ENCODE results near the gene NEGR1.
A peak's percentile ranks its signal among the peaks of the same experiment; 100 is the strongest.
"Not testable (repeated sequence)": the region's sequence is repeated elsewhere in the genome, so short reads cannot be mapped to it uniquely, and the experiment has no call there.

Gene NEGR1

DNA sequence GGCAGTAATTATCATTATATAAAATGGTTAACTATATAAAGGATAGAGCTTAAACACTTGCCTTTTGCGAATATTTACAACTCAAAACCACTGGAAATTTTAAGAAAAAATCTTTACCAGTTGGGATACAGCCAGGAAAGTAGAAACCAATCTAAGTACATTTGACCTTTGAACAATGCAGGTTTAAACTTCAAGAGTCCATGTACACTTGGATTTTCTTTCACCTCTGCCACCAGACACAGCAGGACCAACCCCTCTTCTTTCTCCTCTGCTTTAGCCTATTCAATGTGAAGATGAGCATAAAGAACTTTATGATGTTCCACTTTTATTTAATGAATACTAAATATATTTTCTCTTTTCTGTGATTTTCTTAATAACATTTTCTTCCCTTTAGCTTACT lies 361.1 kb downstream of the NEGR1 start:
- DNase-seq: no peak

DNA sequence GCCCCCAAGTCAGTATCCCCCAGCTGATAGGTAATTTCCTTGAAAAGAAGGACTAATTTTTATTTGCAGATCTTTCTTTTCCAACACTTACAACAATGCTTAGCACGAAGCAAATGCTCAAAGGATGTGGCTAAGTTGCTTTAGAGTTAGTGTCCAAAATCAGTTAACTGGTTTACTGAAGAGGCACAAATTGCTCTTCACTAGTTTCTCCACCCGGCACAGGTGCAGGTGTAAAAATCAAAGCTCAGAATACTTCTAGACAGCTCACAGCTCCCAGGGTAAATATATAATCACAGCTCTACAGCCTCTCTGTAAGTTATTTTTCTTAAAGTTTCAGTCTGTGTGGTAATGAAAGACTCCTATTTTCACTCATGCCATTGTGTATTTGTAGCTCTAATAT lies 361.8 kb downstream of the NEGR1 start:
- DNase-seq: no peak

DNA sequence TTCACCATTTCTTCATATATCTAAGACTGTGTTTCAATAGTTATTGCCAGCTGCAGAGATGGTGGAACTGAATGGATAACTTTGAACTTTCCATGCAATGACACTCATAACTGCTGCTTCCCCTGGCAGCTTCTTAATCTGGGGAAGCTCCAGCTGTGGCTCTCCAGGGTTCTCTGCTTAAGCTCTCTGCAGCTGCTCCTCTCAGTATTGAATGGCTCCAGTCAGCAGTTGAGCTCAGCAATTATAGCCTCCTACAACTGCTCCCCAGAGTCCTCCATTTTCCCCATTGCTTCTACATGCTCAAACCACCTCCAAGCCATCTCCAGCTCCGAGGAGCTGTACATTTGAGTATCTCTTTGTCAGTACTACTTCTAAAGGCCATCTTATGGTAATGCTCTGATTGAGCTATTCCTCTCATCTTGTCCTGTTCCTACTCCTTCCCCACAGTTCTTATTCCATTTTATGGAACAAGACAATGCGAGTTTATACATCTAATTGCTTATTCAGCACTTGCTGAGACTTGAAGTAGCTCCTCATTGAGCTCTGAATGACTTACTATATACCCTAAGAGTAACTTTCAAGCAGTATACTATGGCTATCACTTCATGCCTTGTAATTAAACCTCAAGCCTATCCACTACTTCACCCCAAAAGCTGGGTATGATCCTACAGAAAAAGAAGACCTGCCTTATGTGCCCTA lies 362.4 kb downstream of the NEGR1 start:
- no peak for DNase-seq

DNA sequence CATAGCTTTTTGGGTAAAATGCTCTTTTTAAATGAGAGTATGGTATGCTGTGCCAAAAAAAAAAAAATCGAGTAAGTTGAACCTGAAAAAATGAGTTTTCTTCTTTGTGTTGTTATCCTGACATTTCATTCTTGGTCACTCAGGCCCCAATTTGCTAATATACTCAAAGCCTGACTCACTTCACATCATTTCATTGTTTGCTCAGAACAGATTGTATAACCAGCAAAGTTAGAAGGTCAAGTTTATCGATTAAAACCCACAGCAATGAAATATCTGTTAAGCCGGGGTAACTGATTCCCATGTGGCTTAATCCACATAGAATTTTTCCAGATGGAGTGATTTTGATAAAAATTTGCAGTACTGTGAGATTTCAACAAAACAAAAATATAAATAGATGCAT lies 363.7 kb downstream of the NEGR1 start:
- DNase-seq: no peak

DNA sequence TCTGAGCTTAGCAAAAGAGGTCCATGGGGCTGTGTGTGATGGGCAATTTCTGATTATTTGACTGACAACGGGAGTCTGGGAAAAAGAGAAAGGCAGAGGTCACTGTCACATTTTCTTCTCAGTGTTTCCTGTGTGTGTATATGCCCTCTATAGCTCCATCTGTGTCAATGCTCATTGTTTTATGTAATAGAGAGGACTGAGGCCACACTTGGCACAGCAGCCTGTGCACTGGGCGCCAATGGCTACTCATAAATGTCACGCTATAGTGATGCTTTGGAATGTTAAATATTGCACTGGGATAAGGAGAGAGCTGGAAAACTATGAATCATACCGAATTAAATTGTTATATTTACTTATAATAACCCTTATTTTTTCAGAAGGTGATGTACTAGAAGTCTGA lies 365.4 kb downstream of the NEGR1 start:
- no peak for DNase-seq

DNA sequence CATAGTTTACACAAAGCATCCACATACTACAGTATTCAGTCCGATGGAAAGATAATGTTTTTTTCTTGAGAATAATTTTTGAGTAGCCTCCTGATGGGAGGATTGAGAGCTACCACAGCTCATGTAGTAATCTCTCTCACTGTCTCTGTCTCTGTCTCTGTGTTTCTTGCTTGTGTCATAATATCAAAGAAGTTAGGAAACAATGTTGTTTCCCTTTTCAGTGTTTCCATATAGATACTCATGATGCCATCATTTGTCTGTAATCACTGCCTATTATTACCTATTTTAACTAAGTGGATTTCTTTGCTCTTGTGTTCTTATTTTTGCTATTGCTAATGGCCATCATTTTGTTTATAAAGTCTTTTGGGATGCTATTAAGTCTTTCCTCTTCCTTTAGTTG lies 367.7 kb downstream of the NEGR1 start:
- DNase-seq: no peak

DNA sequence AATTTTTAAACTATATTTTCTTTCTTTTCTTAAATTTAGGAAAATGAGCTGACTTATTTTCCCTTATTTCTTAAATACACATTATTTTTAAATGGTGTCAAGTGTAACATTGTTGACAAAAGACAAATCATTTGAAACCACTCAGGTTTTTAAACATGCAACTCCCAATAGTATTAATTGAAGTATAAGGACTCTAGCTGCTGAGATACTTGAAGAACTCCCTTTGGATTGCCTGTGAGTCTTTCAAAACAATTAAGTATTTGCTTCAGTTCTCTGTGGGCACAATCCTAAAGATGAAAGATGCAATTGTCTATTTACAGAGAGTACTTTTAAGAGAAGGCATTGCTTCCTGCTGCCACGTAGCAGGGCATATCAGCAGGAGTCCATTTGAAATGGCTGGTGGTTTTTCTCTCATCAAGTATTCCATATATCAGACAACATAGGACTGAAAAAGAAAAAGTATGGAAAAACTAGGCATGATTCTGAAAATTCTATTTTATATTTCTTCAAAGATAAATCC lies 373.4 kb downstream of the NEGR1 start:
- DNase-seq: no peak

DNA sequence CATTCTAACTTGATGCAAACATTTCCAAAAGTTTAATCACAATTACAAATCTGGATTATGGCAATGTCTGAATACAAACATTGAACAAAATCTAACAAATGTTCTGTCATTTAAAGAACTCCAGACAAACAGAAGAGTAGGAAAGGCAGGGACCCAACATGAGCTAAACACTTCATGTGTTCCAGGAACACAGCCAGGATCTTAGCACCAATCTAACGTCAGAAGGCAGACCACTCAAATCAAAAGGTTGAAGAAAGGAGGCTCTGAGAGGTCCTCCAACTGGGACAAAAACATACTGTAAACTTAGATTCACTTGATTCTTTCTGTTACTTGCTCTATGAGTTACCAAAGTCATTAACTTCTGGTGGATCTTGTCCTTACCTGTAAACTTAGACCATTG lies 374.0 kb downstream of the NEGR1 start:
- no peak for DNase-seq

DNA sequence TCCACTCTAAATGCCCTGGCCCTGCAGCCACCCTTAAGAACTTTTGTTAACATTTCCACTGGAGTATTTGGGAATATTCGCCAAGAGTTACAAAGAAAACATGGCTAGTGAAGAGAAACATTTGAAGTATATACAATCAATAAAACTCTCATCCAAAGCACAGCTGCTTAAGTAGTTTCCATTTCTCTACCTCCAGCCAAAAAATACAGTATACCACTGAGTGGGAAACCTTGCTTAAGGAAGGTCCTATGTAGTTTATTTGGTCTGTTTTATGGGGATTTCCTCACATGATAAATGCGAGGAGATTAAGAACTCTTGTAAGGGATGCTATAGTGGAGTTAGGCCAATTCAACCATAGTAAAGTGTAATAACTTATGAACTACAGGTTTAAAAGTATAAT lies 382.5 kb downstream of the NEGR1 start:
- no peak for DNase-seq

DNA sequence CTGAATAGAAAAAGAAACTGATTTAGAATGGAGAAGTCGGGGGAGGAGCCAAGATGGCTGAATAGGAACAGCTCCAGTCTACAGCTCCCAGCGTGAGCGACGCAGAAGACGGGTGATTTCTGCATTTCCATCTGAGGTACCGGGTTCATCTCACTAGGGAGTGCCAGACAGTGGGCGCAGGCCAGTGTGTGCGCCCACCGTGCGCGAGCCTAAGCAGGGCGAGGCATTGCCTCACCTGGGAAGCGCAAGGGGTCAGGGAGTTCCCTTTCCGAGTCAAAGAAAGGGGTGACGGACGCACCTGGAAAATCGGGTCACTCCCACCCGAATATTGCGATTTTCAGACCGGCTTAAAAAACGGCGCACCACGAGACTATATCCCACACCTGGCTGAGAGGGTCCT lies 394.2 kb downstream of the NEGR1 start:
- not testable (repeated sequence) for DNase-seq

DNA sequence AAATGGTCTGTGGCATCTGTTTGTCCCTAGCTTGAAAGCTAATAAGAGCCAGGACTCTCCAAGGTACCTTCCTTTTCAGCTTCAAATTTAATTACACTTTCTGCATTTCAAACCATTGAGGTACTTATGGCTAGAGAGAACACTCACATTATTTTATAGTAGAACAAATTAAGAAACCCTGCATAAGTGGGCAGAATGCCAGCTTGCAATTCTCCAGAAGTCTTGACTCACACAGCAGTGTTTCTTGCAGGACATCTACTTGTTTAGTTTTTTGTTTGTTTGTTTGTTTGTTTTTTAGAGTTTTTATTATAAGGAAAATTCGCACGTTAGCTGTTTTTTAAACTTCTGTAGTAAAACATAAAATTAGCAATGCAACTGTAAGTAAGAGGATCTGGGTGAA lies 397.2 kb downstream of the NEGR1 start:
- DNase-seq: no peak

DNA sequence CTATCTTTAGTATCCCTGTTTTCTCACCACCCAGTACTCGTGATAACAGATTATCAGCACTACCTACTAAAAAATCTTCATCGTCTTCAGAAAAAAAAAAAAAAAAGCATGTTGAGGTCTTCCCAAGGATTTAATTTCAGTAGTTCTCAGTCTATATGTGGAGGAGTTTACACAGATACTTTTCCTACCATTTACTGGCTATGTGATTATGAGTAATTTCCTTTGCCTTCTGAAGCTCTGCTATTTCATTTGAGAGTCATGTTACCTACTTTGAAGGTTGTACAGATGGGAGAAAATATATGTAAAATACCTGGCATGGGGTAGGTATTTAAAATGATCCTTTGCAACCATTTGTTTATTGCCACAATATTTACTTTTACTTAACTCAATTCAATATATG lies 399.7 kb downstream of the NEGR1 start:
- DNase-seq: no peak

DNA sequence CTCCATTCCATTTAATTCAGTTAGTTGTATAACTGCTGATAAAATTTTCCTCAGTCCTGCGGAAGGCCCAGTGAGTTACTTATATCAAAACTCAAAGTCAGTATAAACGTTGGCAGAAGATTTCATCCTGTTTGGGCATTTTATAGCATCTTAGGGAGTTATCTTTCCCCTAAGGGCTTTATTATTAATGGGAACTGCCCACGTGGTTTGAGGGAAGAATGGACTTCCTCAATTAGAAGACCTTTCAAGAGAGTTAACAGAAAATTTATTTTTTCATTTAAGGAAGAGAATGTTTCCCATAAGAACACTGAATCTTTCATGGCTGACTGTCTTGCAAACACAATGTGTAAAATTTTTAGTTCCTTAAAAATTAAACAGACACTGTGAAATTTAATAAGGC lies 400.1 kb downstream of the NEGR1 start:
- DNase-seq: peak; percentile 56 to 59

DNA sequence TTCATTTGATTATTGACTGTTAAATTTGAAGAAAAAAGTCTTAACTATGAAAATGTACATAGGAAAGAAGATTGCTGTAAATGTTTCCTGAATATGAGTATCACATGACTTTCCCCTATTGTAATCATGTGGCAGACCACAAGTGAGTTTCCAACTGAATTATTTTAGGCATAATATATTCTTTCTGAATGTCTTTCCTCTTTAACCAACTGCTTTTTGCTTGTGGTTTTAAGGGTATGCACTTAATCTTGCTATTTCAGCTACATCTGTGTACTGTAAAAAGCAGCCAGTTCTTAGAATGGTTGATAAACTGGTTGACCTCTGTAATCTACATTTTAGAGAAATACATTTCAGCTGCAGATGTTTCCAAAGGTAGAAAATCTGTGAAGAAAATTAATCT lies 400.7 kb downstream of the NEGR1 start:
- DNase-seq: peak; percentile 90

DNA sequence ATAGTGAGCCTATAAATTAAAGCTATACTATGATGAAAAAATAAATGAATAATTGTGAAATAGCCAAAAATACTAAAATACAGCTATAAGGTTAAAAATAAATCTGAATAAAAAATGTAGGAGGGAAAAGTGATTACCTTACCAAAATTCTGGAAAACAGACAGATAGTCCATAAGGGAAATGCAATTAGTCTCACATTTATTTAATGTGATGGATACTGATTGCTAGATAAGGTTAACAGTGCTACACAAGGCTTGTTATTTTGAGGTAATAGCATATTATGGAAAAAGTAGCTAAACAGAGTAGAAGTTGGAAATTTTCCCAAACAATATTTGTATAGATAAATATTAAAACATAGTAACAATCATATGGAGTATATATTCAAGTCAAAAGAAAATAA lies 413.0 kb downstream of the NEGR1 start:
- DNase-seq: no peak

DNA sequence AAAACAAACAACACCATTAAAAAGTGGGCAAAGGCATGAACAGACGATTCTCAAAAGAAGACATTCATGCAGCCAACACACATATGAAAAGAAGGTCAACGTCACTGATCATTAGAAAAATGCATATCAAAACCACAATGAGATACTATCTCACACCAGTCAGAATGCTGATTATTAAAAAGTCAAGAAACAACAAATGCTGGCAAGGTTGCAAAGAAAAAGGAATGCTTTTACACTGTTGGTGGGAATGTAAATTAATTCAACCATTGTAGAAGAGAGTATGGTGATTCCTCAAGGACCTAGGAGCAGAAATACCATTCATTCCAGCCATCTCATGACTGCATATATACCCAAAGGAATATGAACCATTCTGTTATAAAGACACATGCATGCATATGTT lies 419.6 kb downstream of the NEGR1 start:
- DNase-seq: no peak

DNA sequence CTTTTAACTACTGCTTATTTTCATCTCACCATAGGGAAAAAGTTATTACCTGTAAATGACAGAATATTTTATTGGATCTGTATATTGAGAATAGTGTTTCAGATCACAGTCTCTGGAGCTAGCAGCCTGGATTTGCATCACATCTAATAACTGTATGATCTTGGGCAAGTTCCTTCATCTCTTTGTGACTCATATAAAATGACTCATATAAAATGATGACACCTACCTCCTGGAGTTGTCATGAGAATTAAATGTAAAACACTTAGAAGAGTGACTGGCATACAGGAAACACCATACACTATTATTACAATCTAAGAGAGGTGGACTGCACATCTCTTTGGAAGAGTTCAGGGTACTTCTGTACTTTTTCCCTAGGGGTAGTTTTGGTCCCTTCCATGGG lies 421.3 kb downstream of the NEGR1 start:
- peak; percentile 60 to 69 for DNase-seq

DNA sequence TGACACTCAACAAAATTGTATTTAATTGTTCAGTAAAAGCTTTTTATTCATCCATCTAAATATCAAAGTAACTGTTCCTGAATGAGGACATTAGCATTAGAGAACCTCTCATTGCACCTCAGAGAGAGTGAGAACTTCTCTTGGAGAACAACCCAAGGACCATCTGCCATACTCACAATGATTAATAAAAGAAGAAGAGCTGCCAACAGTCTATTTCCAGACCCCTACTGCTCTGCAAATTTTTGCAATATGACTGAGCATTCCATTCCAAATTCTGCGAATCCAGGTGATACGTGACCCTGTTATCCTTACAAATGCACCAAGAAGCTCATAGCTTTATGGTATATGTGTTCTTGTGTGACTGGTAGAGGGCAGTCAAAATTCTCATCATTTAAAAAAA lies 422.5 kb downstream of the NEGR1 start:
- DNase-seq: no peak

DNA sequence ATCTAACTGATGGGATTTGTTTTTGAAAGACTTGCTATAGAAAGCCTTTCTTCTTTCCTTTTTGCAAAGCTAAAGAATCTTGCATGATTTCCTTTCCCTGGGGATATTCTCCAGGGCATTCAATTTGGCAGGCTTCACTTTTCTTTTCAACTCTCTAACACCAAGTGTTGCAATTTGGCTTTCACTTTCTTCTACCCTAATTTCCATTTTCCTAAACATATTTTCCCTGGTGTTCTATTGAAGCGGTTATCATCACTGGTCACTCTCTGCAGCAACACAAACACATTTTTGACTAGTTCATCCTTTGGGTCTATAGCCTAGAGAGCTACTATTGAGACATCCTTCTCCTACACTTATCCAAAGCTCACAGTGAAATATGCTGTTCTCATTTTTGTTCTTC lies 424.5 kb downstream of the NEGR1 start:
- DNase-seq: no peak

DNA sequence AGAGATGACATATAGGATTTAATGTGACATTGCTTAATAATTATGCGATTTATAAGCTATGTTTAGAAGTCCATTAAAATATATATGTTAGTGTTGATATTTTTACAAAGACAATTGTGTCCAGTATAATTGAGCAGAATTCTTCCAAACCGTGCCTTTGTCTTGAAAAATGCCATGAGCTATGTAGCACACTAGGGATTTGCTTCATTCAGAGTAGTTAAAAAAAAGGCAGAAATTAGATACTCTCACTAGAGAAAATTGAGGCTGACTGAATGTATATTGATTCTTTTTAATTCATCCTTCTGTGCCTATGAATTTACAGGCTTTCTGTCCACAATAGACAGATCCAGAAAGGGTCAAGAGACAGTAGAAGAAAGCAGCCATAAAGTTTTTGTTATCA lies 429.0 kb downstream of the NEGR1 start:
- no peak for DNase-seq

DNA sequence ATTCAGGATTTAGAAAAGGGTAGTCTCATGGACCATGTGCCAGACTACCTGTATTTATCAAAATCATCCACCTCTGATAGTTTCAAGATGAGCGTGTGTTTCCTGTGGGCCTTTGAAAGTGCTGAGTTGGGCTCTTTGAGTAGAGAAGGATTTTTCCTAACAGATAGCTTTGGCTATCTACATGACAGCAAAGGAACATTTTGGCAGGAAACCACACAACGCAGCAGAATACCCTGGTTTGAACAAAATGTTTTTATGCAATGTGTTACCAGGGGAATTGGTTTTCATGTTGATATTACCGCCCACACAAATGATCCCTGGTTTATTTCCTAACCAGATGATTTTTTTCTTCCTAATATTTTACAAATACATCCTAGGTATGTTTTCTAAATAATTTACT lies 431.4 kb downstream of the NEGR1 start:
- no peak for DNase-seq

DNA sequence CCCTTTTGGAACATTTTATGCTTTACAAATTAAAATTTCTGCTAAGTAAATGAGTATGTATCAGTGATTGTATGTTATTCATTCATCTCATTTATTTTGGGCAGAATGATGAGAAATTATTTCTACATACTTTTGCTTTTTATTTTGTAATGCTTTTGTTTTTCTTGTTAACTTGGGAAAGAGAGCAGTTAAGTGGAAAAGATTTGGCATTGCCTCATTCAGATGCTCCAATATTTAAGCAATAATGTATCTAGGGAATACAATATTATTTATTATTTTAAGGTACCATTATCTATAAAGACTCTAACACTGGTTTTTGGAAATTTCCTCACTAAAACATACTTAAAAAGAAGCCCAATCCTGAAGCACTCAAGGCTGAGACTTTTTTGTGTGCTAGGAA lies 431.8 kb downstream of the NEGR1 start:
- no peak for DNase-seq

DNA sequence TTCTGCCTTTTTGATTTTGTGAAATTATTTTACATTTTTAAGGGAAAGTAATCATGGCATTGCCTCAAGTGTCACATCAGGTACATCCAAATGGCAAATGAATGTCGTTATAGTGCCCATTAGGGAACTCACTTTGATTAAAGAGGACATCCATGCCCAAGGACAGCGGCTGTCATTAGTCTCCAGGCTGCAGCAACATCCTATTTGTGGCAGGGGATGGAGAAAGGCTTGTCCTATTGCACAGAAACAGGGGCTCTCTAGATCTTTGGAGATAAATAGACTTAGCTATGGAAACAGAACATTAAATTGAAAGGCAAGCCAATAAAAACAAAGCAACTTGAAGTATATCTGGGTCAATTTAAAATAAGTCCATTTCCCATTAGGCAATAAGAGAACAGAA lies 439.3 kb downstream of the NEGR1 start:
- DNase-seq: no peak

DNA sequence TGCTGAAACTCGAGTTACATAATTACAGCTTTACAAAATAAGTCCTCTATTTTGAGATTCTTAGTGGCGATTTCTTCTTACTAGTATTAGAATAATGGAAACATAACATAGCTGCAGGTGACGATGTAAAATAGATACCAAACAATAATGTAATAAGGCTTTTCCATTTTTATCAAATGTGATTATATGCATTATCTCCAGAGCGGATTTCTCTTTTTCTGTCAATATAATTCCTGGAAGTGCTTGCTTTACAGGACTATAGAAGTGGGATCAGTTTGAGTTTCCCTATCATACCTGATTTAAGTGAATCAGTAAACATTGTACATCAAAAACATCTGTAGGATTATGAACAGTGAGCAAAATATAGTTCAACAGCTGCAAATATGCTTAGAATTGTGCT lies 442.5 kb downstream of the NEGR1 start:
- no peak for DNase-seq

DNA sequence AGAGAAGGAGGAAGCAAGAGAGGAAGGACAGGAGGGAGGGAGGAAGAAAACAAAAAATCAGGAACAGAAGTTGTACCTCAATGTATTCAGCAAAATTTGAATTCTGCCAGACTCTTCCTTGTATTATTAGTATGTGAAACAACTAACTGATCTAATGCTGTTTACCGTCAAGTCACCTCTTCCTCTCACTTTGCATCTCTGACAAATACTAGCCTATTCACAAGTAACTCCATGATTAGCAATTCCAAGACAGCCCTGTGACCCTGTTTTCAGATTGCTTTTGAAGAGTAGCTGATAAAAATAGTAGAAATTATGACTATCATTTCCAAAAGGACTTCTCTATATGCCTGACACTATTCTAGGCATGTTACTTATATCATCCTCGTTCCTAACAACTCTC lies 445.4 kb downstream of the NEGR1 start:
- no peak for DNase-seq

DNA sequence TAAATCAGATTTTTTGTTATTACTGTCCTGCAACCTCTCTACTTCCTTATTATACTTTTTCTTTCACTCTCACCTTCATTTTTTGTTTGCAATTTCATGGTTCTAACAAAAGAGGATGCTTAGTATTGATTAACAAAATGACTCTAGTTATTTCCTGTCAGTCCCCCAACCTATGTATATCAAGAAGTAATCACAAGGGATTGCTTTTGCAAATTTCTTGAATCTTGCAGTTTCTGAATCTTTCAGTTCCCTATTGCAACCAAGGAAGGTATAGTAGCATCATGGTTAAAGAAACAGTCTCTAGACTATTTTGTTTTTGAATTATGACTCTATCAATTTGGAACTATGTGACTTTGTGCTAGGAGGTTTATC lies 446.9 kb downstream of the NEGR1 start:
- DNase-seq: no peak

Measured in AML-193 (cell line).